Kidney (tissue), 14 donors: ENCODE data around the gene RXRB. TPM values are rescaled to one million over a fixed set of nuclear protein-coding genes. Genes with fewer than 3 reads are reported as not detected.

Experiments used
- DNase-seq, 5 donors: peaks; one replicate each; pipeline ENCODE4 v3.0.0-alpha.2; 2013 to 2020
- FAIRE-seq: peaks from 2 replicates; lab custom pipeline; 2012; peaks lifted over from hg19 to GRCh38; lab: Jason Lieb, UNC
- H3K27ac ChIP-seq, 2 donors: one replicate each; pipeline ENCODE4 v1.7.0; 2013; ENCODE audit warnings: low read depth in 2 of 2, low read length in 2 of 2, inconsistent platforms in 1 of 2
- H3K27me3 ChIP-seq: one replicate; pipeline ENCODE4 v1.7.1; 2013; ENCODE audit warnings: low read length, inconsistent platforms; ENCODE audit not compliant: control insufficient read depth, insufficient read depth
- H3K36me3 ChIP-seq, 3 donors: one replicate each; pipeline versions ENCODE4 v1.7.0 to v1.7.1; 2013; ENCODE audit warnings: low read length in 3 of 3, control low read depth in 1 of 3, inconsistent platforms in 1 of 3; ENCODE audit not compliant: insufficient read depth in 3 of 3, control insufficient read depth in 2 of 3
- H3K4me1 ChIP-seq, 3 donors: one replicate each; pipeline versions ENCODE4 v1.7.0 to v1.7.1; 2013; ENCODE audit warnings: low read length in 3 of 3, inconsistent platforms in 1 of 3, low read depth in 1 of 3; ENCODE audit not compliant: control insufficient read depth in 2 of 3, insufficient read depth in 2 of 3
- H3K4me3 ChIP-seq, 3 donors: one replicate each; pipeline versions ENCODE4 v1.7.0 to v1.8.1; 2013; ENCODE audit warnings: low read length in 3 of 3, control low read depth in 1 of 3, inconsistent platforms in 1 of 3
- H3K9ac ChIP-seq, 3 donors: one replicate each; pipeline versions ENCODE4 v1.7.0 to v1.7.1; 2013; ENCODE audit warnings: low read length in 3 of 3, control low read depth in 1 of 3, inconsistent platforms in 1 of 3
- H3K9me3 ChIP-seq, 3 donors: one replicate each; pipeline versions ENCODE4 v1.7.0 to v1.7.1; 2013; ENCODE audit warnings: low read length in 3 of 3, control low read depth in 1 of 3, inconsistent platforms in 1 of 3; ENCODE audit not compliant: control insufficient read depth in 2 of 3, insufficient read depth in 1 of 3
- CTCF ChIP-seq: IDR thresholded peaks from 3 replicates; pipeline ENCODE4 v1.5.1; 2012; ENCODE audit warnings: mild to moderate bottlenecking, moderate library complexity, borderline replicate concordance; ENCODE audit not compliant: insufficient read depth; ENCODE audit errors: extremely low read depth
- intact Hi-C: fragments of 100-400 bp; cut with DNase I; formaldehyde crosslinking; loops from one replicate; pipeline ENCODE4 v1.11.1; 2022
- polyA plus RNA-seq: library from polyadenylated mRNA; stranded (reverse); fragments of 350-450 nt; fragmentation: Illumina TruSeq; extraction: RNeasy Lipid Tissue Mini Kit (QIAGEN cat#74804); gene quantifications from one replicate; pipeline ENCODE4 v1.2.3, GENCODE V29; 2014; ENCODE audit warnings: low read depth, low replicate concordance; ENCODE audit not compliant: insufficient read depth
- total RNA-seq: library from RNA; stranded (reverse); fragmentation: NEBNext Ultra II Directional; extraction: Animal tissue kit (Norgen Biotek cat#: 25700); gene quantifications from one replicate; pipeline ENCODE4 v1.2.1, GENCODE V29; 2021
- donor health status: control.
- donor health status: control.
- donor health status: control.
- donor health status: control.
- donor health status: control.
- donor health status: DM: yes; HTN: yes; CAD: no.
- donor health status: Normal renal cell carcinoma (clear cell type).

The RXRB gene
- total and polyA plus RNA-seq, 2 donors from 2014 or later: 35.7 to 52.2 TPM

- Histone ChIP-seq H3K4me3 (no peak overlapping the region), H3K27me3 (peaks cover 4% of the 10 kb centered on the region), H3K36me3 (peaks cover 9 to 20% (median 17%) of the 10 kb centered on the region in 3 donors), H3K9me3 (no peaks in the 10 kb centered on the region), H3K9ac (no peak overlapping the region), H3K4me1 (peaks cover 0 to 14% (median 7%) of the 10 kb centered on the region in 3 donors), H3K27ac (no peak overlapping the region)
- no peak for TF ChIP-seq CTCF
- DNase-seq: peak in 1 of 5 donors; percentile 60
- intact Hi-C loops: no loop called here
- no peak for FAIRE-seq
These were observed 4.9 kb downstream of the RXRB start for GRCh38 chr6:33195304-33196165.

GRCh38 chr6:33194431-33194979 is 6.0 kb downstream of the RXRB start:
- Histone ChIP-seq H3K9ac (no peak overlapping the region), H3K4me1 (peaks cover 0 to 11% (median 7%) of the 10 kb centered on the region in 3 donors), H3K9me3 (no peaks in the 10 kb centered on the region), H3K4me3 (no peak overlapping the region), H3K27ac (no peak overlapping the region), H3K36me3 (peaks cover 9 to 20% (median 17%) of the 10 kb centered on the region in 3 donors), H3K27me3 (peaks cover 4% of the 10 kb centered on the region)
- peak in 1 of 5 donors; percentile 55 for DNase-seq
- FAIRE-seq: no peak
- no peak for TF ChIP-seq CTCF
- intact Hi-C loops: no loop called here

GRCh38 chr6:33193619-33194018 is 6.8 kb downstream of the RXRB start:
- Histone ChIP-seq H3K36me3 (peaks cover 9 to 20% (median 17%) of the 10 kb centered on the region in 3 donors), H3K9ac (no peak overlapping the region), H3K9me3 (no peaks in the 10 kb centered on the region), H3K4me1 (peaks cover 0 to 8% (median 4%) of the 10 kb centered on the region in 3 donors), H3K27ac (no peak overlapping the region), H3K4me3 (no peak overlapping the region), H3K27me3 (peaks cover 4% of the 10 kb centered on the region)
- peak in 1 of 5 donors; percentile 70 for DNase-seq
- no peak for FAIRE-seq
- intact Hi-C loops: no loop called here
- TF ChIP-seq CTCF: no peak
